Tibial artery (tissue), 4 donors: Measurements from ENCODE around the gene FTHL17.

Experiments used
- DNase-seq, 2 donors: peaks; one replicate each; pipeline ENCODE4 v3.0.0-alpha.2; 2019
- H3K27ac ChIP-seq, 2 donors: fragments of 200-600 bp; sonication (generic) in 1 of 2; 1 replicate in 1 of 2; 2 replicates in 1 of 2; pipeline ENCODE4 v1.5.1; 2018 to 2019; ENCODE audit warnings: mild to moderate bottlenecking in 1 of 2
- H3K27me3 ChIP-seq, 2 donors: fragments of 200-600 bp; sonication (generic) in 1 of 2; one replicate each; pipeline versions ENCODE4 v1.5.1 to v1.6.0; 2016 to 2019
- H3K36me3 ChIP-seq, 3 donors: fragments of 200-600 bp; sonication (generic) in 2 of 3; one replicate each; pipeline ENCODE4 v1.5.1; 2016 to 2019; ENCODE audit warnings: mild to moderate bottlenecking in 2 of 3
- H3K4me1 ChIP-seq, 4 donors: fragments of 200-600 bp; sonication (generic) in 2 of 4; 1 replicate in 3 of 4; 2 replicates in 1 of 4; pipeline ENCODE4 v1.5.1; 2016 to 2019
- H3K4me3 ChIP-seq, 2 donors: fragments of 200-600 bp; sonication (generic) in 1 of 2; 1 replicate in 1 of 2; 2 replicates in 1 of 2; pipeline ENCODE4 v1.5.1; 2018 to 2019; ENCODE audit warnings: mild to moderate bottlenecking in 2 of 2
- H3K9me3 ChIP-seq, 3 donors: fragments of 200-600 bp; sonication (generic) in 1 of 3; one replicate each; pipeline ENCODE4 v1.5.1; 2016 to 2019
- CTCF ChIP-seq, 2 experiments: fragments of 200-600 bp in 1 of 2; fragments of 450-650 bp in 1 of 2; IDR thresholded peaks; one replicate each; pipeline ENCODE4 v1.5.1; 2017 to 2019; ENCODE audit warnings: antibody characterized with exemption in 2 of 2, mild to moderate bottlenecking in 1 of 2, moderate library complexity in 1 of 2
- intact Hi-C: fragments of 100-400 bp; cut with DNase I; formaldehyde crosslinking; loops from one replicate; pipeline ENCODE4 v1.15.0; 2023; ENCODE audit warnings: low total_unique reads

The FTHL17 gene

GRCh38 chrX:31110657-31111056 lies 38.8 kb upstream of the FTHL17 start:
- Histone ChIP-seq H3K4me3 (no peak overlapping the region), H3K9me3 (no peaks in the 10 kb centered on the region), H3K27me3 (no peaks in the 10 kb centered on the region), H3K27ac (no peak overlapping the region), H3K36me3 (no peaks in the 10 kb centered on the region), H3K4me1 (peaks cover 0 to 6% (median 3%) of the 10 kb centered on the region in 4 donors)
- TF ChIP-seq CTCF (IDR thresholded peaks at IDR 0.05): no peak
- DNase-seq: no peak
- intact Hi-C loops: no loop called here

DNA sequence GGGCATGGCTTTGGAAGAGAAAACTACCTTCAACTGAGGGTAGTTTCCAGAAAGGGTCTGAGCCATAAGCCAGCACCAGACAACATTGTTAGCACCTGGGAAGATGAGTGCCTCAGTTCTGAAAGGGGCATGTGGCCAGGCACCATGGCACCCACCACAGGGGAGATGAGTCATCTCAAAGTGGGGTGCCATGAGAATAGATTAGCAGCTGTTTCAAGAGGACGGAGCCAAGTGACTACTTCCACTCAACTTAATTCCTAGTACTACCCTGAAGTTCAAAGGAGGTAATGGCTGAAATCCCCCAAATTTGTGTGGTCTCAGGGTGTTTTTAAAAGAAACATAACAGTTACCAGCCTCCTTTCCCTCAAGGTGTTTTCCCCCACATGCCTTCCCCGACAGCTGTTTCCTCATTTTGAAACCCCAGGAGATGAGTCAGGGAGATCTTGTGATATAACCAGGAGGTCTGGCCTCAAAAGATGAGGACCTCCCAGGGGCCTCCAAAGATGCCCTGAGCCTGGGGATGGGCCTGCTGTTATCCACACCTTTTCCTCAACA lies 27.8 kb upstream of the FTHL17 start:
- intact Hi-C loops: no loop called here
- no peak for DNase-seq
- Histone ChIP-seq H3K27me3 (no peaks in the 10 kb centered on the region), H3K36me3 (no peaks in the 10 kb centered on the region), H3K4me3 (no peak overlapping the region), H3K4me1 (no peaks in the 10 kb centered on the region), H3K27ac (no peak overlapping the region), H3K9me3 (no peaks in the 10 kb centered on the region)
- TF ChIP-seq CTCF (IDR thresholded peaks at IDR 0.05): no peak

DNA sequence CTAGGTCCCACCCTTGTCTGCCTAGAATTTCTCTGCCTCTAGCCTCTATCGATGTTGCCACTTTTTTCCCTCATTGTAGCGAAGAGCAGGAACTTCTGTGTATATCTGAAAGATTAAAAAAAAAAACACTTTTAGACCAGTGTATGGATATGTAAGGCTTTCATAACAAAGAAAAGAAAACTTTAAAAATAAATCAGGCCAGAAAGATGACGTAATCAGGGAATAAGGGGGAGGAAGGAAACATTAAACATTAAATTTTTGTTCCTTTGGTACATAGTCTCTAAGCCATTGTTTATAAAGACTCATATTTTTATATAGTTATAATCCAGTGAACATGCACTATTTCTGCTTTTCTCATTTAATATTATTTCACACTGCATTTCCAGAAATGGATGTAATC lies 26.2 kb upstream of the FTHL17 start:
- H3K4me3 ChIP-seq: no peak overlapping the region
- intact Hi-C loops: no loop called here

GRCh38 chrX:31093639-31093975 lies 21.8 kb upstream of the FTHL17 start:
- no peak for DNase-seq
- H3K4me1 ChIP-seq: no peaks in the 10 kb centered on the region
- no peak overlapping the region for H3K27ac ChIP-seq
- H3K27me3 ChIP-seq: no peaks in the 10 kb centered on the region
- H3K9me3 ChIP-seq: no peaks in the 10 kb centered on the region
- H3K36me3 ChIP-seq: no peaks in the 10 kb centered on the region
- intact Hi-C loops: no loop called here
- H3K4me3 ChIP-seq: no peak overlapping the region
- no peak for TF ChIP-seq CTCF (IDR thresholded peaks at IDR 0.05)

More for the DNA sequence above, 26.2 kb upstream of the FTHL17 start:
- TF ChIP-seq CTCF (IDR thresholded peaks at IDR 0.05): no peak
- DNase-seq: no peak
- no peaks in the 10 kb centered on the region for H3K36me3 ChIP-seq
- no peaks in the 10 kb centered on the region for H3K27me3 ChIP-seq
- H3K9me3 ChIP-seq: no peaks in the 10 kb centered on the region
- H3K27ac ChIP-seq: no peak overlapping the region
- no peaks in the 10 kb centered on the region for H3K4me1 ChIP-seq

DNA sequence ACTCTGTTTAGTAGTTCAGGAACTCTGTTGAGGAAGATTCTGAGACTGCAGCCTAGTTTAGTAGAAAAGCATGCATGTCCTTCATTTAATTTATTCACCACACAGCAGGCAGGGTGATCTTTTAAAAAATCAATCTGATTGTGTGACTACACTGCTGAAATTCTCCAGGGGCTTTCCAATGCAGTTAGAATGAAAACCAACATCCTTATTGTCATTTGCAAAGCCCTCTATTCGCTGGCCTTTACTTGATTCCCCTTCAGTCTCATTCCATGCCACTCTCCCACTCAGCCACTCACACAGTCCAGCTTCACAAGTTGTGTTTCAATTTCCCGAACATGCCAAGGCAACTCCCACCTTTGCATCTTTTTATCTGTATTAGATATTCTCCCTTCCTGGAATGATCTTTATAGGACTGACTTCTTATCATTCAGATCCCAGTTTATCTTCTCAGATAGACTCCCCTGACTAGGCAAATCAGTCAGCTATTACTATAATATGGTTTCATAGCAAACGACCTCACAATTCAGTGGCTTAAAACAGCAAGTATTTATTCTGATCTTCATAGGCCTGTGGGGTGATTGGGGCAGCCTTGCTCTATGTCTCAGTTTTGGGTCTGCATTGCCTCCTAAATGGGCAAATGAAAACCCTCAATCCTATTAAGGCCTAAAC lies 21.3 kb upstream of the FTHL17 start:
- no peak for TF ChIP-seq CTCF (IDR thresholded peaks at IDR 0.05)
- Histone ChIP-seq H3K4me3 (no peak overlapping the region), H3K27ac (no peak overlapping the region), H3K27me3 (no peaks in the 10 kb centered on the region), H3K36me3 (no peaks in the 10 kb centered on the region), H3K9me3 (no peaks in the 10 kb centered on the region), H3K4me1 (no peaks in the 10 kb centered on the region)
- DNase-seq: no peak
- intact Hi-C loops: no loop called here
